ENCODE results near the gene HSPA4.

- TF ChIP-seq EZH2 (IDR thresholded peaks at IDR 0.05; ENCODE audit: borderline replicate concordance, insufficient read depth, low read depth, low read length, poor library complexity, severe bottlenecking), result no peak
- no peak for TF ChIP-seq CTCF (IDR thresholded peaks at IDR 0.05)
Measured at GRCh38 chr5:133132717-133133116, 80.9 kb downstream of the HSPA4 start.

All from B cell (primary cell).